ENCODE results near the gene SLBP. TPM values are rescaled to one million over a fixed set of nuclear protein-coding genes. Genes with fewer than 3 reads are reported as not detected.

The SLBP gene
- total and polyA plus RNA-seq, 10 of the 15 experiments (the other 5 are each of a cell fraction or from before 2014, with no cell fraction given), result 94.4 to 278 (median 158) TPM

- no peak for TF ChIP-seq PRDM15 (CRISPR knock-in tag; IDR thresholded peaks at IDR 0.05)
- TF ChIP-seq POLR2AphosphoS2 (IDR thresholded peaks at IDR 0.05; ENCODE audit: low read depth, low read length), result no peak
- no peak for TF ChIP-seq CHD4 (IDR thresholded peaks at IDR 0.05)
- TF ChIP-seq STAT3 (IDR thresholded peaks at IDR 0.05; ENCODE audit: low read depth, low read length), result no peak
- TF ChIP-seq RAD21 (IDR thresholded peaks at IDR 0.05; ENCODE audit: insufficient read depth, low read depth, low read length), result peak; percentile 69
- no peak for TF ChIP-seq SRF (IDR thresholded peaks at IDR 0.05; ENCODE audit: low read depth in 2 of 2, low read length in 2 of 2)
- TF ChIP-seq MTA3 (IDR thresholded peaks at IDR 0.05; ENCODE audit: borderline replicate concordance, low read length), result no peak
- peak; percentile 65 to 93 (median 78) for TF ChIP-seq CTCF (IDR thresholded peaks at IDR 0.05 in 2 of 3, conservative IDR thresholded peaks at IDR 0.05 in 1 of 3; ENCODE audit: control insufficient read depth in 2 of 3, extremely low read depth in 1 of 3, insufficient read depth in 1 of 3, low read depth in 3 of 3, low read length in 3 of 3)
- no peak for TF ChIP-seq REST (IDR thresholded peaks at IDR 0.05; ENCODE audit: low read depth, low read length)
- peak; percentile 61; the same call in 1 of the 2 replicates for TF ChIP-seq SMC3 (IDR thresholded peaks at IDR 0.05; ENCODE audit: borderline replicate concordance, low read length)
- no peak for TF ChIP-seq CBFB (IDR thresholded peaks at IDR 0.05; ENCODE audit: low read depth)
- TF ChIP-seq NFIC (IDR thresholded peaks at IDR 0.05; ENCODE audit: low read depth, low read length), result no peak
- TF ChIP-seq SUZ12 (IDR thresholded peaks at IDR 0.05; ENCODE audit: unreplicated experiment), result no peak
- no peak for TF ChIP-seq CREM (IDR thresholded peaks at IDR 0.05; ENCODE audit: low read depth)
- TF ChIP-seq SUPT20H (IDR thresholded peaks at IDR 0.05; ENCODE audit: borderline replicate concordance, control insufficient read depth, low read depth, low read length), result no peak
- TF ChIP-seq PAX8 (IDR thresholded peaks at IDR 0.05), result no peak
- TF ChIP-seq ZSCAN29 (IDR thresholded peaks at IDR 0.05), result no peak
- TF ChIP-seq GATAD2B (conservative IDR thresholded peaks at IDR 0.05; ENCODE audit: low read depth), result no peak
- no peak for TF ChIP-seq RUNX3 (IDR thresholded peaks at IDR 0.05; ENCODE audit: low read length)
- TF ChIP-seq POLR2AphosphoS5 (IDR thresholded peaks at IDR 0.05; ENCODE audit: low read length), result no peak
- TF ChIP-seq ATF2 (IDR thresholded peaks at IDR 0.05; ENCODE audit: low read length), result no peak
- no peak for TF ChIP-seq KLF5 (IDR thresholded peaks at IDR 0.05; ENCODE audit: partially characterized antibody)
Measured at GRCh38 chr4:1746265-1746691, 34.2 kb upstream of the SLBP start (continued).

All from GM12878 (cell line).